NCI-H2171 (cell line): ENCODE results near the gene PCDHA8.
"Not testable (repeated sequence)": the region's sequence is repeated elsewhere in the genome, so short reads cannot be mapped to it uniquely, and the experiment has no call there.

Experiments used
- DNase-seq: peaks from one replicate; lab custom pipeline; 2025; lab: John Stamatoyannopoulos, UW

PCDHA8 gene

DNA sequence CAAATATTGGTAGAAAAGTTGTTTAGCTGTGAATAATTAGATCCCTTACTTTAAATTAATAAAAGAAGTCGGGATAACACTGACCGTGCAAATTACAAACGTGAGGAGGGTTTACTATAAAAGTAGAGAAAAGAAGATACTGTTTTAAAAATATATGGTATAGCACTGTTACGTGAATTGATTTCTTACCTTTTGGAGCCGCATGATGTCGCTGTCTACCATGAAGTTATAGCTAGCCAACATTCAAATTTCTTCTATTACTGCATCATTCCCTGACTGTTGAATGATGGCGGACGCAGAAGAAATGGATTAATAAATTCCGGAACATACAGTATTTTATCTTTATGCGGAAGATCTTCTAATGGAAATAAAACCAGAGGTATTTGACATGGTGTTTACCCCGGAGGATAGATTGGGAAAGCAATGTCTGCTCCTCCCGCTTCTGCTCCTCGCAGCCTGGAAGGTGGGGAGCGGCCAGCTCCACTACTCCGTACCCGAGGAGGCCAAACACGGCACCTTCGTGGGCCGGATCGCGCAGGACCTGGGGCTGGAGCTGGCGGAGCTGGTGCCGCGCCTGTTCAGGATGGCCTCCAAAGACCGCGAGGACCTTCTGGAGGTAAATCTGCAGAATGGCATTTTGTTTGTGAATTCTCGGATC lies 13.2 kb upstream of the PCDHA8 start, which contains the start of gene PCDHA6:
Gene PCDHA6, plus strand, starts transcription at position 257 of the 658 bp plus-strand sequence. Its CDS starts 132 bp downstream, at position 389.
- DNase-seq = peak; percentile 31

DNA sequence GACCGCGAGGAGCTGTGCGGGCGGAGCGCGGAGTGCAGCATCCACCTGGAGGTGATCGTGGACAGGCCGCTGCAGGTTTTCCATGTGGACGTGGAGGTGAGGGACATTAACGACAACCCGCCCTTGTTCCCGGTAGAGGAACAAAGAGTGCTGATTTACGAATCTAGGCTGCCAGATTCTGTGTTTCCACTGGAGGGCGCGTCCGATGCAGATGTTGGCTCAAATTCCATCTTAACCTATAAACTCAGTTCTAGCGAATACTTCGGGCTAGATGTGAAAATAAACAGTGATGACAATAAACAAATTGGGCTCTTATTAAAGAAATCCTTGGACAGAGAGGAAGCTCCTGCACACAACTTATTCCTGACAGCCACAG lies 12.6 kb upstream of the PCDHA8 start:
- DNase-seq = peak; percentile 34

DNA sequence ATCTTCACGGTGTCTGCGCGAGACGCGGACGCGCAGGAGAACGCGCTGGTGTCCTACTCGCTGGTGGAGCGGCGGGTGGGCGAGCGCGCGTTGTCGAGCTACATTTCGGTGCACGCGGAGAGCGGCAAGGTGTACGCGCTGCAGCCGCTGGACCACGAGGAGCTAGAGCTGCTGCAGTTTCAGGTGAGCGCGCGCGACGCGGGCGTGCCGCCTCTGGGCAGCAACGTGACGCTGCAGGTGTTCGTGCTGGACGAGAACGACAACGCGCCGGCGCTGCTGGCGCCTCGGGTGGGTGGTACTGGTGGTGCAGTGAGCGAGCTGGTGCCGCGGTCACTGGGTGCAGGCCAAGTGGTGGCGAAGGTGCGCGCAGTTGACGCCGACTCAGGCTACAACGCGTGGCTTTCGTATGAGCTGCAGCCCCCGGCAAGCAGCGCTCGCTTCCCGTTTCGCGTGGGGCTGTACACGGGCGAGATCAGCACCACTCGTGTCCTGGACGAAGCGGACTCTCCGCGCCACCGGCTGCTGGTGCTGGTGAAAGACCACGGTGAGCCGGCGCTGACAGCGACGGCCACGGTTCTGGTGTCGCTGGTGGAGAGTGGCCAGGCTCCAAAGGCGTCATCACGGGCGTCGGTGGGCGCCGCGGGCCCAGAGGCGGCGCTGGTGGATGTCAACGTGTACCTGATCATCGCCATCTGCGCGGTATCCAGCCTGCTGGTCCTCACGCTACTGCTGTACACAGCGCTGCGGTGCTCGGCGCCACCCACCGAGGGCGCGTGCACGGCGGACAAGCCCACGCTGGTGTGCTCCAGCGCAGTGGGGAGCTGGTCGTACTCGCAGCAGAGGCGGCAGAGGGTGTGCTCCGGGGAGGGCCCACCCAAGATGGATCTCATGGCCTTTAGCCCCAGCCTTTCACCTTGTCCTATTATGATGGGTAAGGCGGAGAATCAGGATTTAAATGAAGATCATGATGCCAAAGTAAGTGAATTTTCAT lies 11.2 kb upstream of the PCDHA8 start:
- not testable (repeated sequence) for DNase-seq

DNA sequence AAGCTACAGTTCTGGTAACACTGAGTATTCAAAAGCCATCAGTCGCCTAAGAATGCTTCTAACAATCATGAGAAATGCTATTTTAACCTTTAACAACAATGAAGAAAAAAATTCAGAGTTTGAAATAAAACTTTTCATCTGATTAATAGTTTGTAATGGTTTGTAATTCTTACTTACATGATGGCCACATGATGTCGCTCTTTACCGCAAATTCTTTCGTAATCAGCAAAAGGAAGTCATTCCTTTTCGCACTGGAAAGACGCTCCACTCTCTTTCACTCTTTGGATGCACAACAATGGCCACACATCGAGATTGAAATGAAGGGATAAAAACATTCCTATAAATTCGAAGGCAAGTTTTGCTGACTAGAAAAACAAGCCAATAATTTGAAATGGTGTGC lies 7.0 kb upstream of the PCDHA8 start, which contains the start of gene PCDHA7:
Gene PCDHA7, plus strand, starts transcription at position 277 of the 400 bp plus-strand sequence. Its CDS starts 115 bp downstream, at position 392.
- DNase-seq = no peak

DNA sequence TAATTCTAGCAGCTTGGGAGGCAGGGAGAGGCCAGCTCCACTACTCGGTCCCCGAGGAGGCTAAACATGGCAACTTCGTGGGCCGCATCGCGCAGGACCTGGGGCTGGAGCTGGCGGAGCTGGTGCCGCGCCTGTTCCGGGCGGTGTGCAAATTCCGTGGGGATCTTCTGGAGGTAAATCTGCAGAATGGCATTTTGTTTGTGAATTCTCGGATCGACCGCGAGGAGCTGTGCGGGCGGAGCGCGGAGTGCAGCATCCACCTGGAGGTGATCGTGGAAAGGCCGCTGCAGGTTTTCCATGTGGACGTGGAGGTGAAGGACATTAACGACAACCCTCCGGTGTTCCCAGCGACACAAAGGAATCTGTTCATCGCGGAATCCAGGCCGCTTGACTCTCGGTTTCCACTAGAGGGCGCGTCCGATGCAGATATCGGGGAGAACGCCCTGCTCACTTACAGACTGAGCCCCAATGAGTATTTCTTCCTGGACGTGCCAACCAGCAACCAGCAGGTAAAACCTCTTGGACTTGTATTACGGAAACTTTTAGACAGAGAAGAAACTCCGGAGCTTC lies 6.5 kb upstream of the PCDHA8 start:
- DNase-seq = not testable (repeated sequence)

DNA sequence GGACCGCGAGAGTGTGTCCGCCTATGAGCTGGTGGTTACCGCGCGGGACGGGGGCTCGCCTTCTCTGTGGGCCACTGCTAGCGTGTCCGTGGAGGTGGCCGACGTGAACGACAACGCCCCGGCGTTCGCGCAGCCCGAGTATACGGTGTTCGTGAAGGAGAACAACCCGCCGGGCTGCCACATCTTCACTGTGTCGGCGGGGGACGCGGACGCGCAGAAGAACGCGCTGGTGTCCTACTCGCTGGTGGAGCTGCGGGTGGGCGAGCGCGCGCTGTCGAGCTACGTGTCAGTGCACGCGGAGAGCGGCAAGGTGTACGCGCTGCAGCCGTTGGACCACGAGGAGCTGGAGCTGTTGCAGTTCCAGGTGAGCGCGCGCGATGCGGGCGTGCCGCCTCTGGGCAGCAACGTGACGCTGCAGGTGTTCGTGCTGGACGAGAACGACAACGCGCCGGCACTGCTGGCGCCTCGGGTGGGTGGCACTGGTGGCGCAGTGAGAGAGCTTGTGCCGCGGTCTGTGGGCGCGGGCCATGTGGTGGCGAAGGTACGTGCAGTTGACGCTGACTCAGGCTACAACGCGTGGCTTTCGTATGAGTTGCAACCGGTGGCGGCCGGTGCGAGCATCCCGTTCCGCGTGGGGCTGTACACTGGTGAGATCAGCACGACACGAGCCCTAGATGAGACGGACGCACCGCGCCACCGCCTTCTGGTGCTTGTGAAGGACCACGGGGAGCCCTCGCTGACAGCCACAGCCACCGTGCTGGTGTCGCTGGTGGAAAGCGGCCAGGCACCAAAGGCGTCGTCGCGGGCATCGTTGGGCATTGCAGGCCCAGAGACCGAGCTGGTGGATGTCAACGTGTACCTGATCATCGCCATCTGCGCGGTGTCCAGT lies 5.1 kb upstream of the PCDHA8 start:
- no peak for DNase-seq

DNA sequence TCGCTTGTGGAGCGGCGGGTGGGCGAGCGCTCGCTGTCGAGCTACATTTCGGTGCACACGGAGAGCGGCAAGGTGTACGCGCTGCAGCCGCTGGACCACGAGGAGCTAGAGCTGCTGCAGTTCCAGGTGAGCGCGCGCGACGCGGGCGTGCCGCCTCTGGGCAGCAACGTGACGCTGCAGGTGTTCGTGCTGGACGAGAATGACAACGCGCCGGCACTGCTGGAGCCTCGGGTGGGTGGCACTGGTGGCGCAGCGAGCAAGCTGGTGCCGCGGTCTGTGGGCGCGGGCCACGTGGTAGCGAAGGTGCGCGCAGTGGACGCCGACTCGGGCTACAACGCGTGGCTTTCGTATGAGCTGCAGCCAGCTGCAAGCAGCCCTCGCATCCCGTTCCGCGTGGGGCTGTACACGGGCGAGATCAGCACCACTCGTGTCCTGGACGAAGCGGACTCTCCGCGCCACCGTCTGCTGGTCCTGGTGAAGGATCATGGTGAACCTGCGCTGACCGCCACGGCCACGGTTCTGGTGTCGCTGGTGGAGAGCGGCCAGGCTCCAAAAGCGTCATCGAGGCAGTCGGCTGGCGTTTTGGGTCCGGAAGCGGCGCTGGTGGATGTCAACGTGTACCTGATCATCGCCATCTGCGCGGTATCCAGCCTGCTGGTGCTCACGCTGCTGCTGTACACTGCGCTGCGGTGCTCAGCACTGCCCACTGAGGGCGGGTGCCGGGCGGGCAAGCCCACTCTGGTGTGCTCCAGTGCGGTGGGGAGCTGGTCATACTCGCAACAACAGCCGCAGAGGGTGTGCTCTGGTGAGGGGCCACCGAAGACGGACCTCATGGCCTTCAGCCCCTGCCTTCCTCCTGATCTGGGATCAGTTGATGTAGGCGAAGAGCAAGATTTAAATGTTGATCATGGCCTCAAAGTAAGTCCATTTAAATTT lies 2.1 kb downstream of the PCDHA8 start:
- no peak for DNase-seq

DNA sequence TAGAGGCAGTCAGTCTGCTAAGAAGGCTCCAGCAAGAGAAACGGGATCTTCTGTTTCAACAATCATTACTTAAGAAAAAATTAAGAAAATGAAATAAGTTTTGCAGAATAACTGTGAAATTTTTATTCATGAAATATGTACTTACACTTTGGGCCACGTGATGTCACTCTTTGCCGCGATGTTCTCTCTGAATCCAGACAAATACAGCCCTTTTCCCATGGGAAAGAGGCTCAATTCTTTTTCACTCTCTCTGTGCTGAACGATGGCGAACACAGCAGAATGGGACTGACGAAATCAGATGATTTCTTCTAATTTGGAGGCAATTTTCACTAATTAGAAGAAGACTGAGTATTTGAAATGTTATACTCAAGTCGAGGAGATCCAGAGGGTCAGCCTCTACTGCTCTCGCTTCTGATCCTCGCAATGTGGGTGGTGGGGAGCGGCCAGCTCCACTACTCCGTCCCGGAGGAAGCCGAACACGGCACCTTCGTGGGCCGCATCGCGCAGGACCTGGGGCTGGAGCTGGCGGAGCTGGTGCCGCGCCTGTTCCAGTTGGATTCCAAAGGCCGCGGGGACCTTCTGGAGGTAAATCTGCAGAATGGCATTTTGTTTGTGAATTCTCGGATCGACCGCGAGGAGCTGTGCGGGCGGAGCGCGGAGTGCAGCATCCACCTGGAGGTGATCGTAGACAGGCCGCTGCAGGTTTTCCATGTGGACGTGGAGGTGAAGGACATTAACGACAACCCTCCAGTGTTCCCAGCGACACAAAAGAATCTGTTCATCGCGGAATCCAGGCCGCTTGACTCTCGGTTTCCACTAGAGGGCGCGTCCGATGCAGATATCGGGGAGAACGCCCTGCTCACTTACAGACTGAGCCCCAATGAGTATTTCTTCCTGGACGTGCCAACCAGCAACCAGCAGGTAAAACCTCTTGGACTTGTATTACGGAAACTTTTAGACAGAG lies 7.4 kb downstream of the PCDHA8 start, which contains the start of gene PCDHA9:
Gene PCDHA9, plus strand, starts transcription at position 244 of the 964 bp plus-strand sequence. Its CDS starts 114 bp downstream, at position 358.
- DNase-seq = not testable (repeated sequence)

DNA sequence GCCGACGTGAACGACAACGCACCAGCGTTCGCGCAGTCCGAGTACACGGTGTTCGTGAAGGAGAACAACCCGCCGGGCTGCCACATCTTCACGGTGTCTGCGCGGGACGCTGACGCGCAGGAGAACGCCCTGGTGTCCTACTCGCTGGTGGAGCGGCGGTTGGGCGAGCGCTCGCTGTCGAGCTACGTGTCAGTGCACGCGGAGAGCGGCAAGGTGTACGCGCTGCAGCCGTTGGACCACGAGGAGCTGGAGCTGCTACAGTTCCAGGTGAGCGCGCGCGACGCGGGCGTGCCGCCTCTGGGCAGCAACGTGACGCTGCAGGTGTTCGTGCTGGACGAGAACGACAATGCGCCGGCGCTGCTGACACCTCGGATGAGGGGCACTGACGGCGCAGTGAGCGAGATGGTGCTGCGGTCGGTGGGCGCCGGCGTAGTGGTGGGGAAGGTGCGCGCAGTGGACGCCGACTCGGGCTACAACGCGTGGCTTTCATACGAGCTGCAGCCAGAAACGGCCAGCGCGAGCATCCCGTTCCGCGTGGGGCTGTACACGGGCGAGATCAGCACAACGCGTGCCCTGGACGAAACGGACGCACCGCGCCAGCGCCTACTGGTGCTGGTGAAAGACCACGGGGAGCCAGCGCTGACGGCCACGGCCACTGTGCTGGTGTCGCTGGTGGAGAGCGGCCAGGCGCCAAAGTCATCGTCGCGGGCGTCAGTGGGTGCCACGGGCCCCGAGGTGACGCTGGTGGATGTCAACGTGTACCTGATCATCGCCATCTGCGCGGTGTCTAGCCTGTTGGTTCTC lies 9.0 kb downstream of the PCDHA8 start:
- not testable (repeated sequence) for DNase-seq

DNA sequence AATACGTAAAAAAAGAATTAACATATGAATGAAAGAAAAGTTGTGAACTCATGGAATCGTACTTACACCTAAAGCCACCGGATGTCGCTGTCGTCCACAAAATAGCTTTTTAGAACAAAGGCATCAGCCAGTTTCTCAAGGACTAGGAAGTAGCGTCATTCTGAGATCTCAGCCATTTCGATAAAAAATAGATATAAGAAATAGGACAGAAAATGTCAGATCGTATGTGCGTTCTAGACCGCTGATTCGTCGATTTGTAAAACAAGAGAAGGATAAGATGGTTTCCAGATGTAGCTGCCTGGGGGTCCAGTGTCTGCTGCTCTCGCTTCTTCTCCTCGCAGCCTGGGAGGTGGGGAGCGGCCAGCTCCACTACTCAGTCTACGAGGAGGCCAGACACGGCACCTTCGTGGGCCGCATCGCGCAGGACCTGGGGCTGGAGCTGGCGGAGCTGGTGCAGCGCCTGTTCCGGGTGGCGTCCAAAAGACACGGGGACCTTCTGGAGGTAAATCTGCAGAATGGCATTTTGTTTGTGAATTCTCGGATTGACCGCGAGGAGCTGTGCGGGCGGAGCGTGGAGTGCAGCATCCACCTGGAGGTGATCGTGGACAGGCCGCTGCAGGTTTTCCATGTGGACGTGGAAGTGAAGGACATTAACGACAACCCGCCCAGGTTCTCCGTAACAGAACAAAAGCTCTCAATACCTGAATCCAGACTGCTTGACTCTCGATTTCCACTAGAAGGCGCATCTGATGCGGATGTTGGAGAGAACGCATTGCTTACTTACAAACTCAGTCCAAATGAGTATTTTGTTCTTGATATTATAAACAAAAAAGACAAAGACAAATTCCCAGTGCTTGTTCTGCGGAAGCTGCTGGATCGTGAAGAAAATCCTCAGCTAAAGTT lies 15.0 kb downstream of the PCDHA8 start, which contains the start of gene PCDHA10:
Gene PCDHA10, plus strand, starts transcription at position 126 of the 903 bp plus-strand sequence. Its CDS starts 152 bp downstream, at position 278.
- DNase-seq = no peak

DNA sequence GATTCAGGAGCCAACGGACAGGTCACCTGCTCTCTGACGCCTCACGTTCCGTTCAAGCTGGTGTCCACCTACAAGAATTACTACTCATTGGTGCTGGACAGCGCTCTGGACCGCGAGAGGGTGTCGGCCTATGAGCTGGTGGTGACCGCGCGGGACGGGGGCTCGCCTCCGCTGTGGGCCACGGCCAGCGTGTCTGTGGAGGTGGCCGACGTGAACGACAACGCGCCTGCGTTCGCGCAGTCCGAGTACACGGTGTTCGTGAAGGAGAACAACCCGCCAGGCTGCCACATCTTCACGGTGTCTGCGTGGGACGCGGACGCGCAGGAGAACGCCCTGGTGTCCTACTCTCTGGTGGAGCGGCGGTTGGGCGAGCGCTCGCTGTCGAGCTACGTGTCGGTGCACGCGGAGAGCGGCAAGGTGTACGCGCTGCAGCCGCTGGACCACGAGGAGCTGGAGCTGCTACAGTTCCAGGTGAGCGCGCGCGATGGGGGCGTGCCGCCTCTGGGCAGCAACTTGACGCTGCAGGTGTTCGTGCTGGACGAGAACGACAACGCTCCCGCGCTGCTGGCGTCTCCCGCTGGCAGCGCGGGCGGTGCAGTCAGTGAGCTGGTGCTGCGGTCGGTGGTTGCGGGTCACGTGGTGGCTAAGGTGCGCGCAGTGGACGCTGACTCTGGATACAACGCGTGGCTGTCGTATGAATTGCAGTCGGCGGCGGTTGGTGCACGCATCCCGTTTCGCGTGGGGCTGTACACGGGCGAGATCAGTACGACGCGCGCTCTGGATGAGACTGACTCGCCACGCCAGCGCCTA lies 16.4 kb downstream of the PCDHA8 start:
- DNase-seq = no peak

DNA sequence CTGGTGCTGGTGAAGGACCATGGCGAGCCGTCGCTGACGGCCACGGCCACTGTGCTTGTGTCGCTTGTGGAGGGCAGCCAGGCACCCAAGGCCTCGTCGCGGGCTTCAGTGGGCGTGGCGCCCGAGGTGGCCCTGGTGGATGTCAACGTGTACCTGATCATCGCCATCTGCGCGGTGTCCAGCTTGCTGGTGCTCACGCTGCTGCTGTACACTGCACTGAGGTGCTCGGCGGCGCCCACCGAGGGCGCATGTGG lies 16.9 kb downstream of the PCDHA8 start:
- DNase-seq = no peak

DNA sequence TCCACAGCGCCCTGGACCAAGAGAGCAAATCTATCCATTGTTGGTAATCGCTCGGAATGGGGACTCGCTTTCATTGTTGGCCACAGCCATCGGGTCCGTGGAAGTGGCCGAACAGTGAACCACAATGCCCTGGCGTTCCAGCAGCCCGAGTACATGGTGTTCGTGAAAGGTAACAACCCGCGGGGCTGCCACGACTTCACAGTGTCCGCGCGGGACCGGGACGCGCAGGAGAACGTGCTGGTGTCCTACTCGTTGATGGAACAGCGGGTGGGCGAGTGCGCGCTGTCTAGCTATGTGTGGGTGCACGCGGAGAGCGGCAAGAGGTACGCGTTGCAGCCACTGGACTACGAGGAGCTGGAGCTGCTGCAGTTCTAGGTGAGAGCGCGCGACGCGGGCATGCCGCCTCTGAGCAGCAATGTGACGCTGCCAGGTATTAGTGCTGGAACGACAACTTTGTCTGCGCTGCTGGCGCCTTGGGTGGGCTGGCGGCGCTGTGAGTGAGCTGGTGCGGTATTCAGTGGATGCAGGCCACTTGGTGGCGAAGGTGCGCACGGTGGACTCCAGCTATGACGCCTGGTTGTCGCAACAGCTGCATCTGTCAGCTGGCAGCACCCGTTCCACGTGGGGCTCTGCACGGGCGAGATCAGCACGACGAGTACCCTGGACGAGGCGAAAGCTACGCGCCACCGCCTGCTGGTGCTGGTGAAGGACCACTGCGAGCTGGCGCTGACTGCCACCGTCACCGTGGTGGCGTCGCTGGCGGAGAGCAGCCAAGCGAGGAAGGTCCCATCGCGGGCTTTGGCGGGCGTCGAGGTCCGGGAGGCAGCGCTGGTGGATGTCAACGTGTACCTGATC lies 21.7 kb downstream of the PCDHA8 start:
- no peak for DNase-seq

DNA sequence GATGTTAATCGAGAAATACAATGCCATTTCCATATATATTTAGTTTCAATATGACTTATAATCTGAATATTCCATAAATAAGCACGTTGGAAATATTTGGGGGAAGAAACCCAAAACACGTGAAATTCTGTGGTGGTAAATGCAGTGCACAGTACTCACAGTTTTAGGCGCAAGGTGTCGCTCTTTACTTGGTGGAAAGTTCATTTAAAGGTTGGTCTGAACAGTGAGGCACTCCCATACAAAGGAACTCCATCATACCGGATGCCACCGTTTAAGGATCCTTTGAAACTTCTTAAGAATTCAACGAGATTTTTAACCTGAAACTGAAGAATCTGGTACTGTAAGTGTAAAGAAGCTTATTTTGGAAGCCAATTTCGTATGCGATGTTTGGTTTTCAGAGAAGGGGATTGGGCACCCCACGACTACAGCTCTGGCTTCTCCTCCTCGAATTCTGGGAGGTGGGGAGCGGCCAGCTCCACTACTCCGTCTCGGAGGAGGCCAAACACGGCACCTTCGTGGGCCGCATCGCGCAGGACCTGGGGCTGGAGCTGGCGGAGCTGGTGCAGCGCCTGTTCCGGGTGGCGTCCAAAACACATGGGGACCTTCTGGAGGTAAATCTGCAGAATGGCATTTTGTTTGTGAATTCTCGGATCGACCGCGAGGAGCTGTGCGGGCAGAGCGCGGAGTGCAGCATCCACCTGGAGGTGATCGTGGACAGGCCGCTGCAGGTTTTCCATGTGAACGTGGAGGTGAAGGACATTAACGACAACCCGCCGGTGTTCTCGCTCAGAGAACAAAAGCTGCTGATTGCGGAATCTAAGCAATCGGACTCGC lies 28.0 kb downstream of the PCDHA8 start, which contains the start of gene PCDHA11:
Gene PCDHA11, plus strand, starts transcription at position 237 of the 834 bp plus-strand sequence. Its CDS starts 147 bp downstream, at position 384.
- no peak for DNase-seq
